B cell (primary cell): Measurements from ENCODE around the gene HES5.

ENCODE experiments used
- CTCF ChIP-seq: fragments of 200-600 bp; IDR thresholded peaks from one replicate; pipeline ENCODE4 v1.8.0; 2022; ENCODE audit warnings: antibody characterized with exemption, mild to moderate bottlenecking
- EZH2 ChIP-seq: IDR thresholded peaks from 2 replicates; pipeline ENCODE4 v1.6.1; 2012; ENCODE audit warnings: borderline replicate concordance, low read depth, mild to moderate bottlenecking, moderate library complexity, low read length; ENCODE audit not compliant: insufficient read depth, poor library complexity, severe bottlenecking

GRCh38 chr1:2501820-2502119 lies 28.3 kb downstream of the HES5 start:
- TF ChIP-seq EZH2 (no peak), CTCF (no peak)
